H1 (cell line): Measurements from ENCODE around the gene MBD4. TPM values are rescaled to one million over a fixed set of nuclear protein-coding genes. Genes with fewer than 3 reads are reported as not detected.

ENCODE experiments used
- CTCF ChIA-PET: fragments of 300-600 bp; sonication (Branson Sonifier 250); formaldehyde crosslinking; loops from one replicate; lab custom pipeline; 2021; ENCODE audit not compliant: partially characterized antibody; lab: Charles Lee
- POLR2A ChIA-PET: fragments of 300-600 bp; sonication (Branson Sonifier 250); formaldehyde crosslinking; loops from one replicate; lab custom pipeline; 2021; ENCODE audit warnings: inconsistent platforms; ENCODE audit not compliant: partially characterized antibody; lab: Charles Lee
- DNase-seq, 2 experiments: peaks; one replicate each; pipeline versions ENCODE4 v3.0.0 to v3.0.0-alpha.2; 2010 to 2022; ENCODE audit warnings: low spot score in 2 of 2, low read depth in 1 of 2, mixed read lengths in 1 of 2
- FAIRE-seq: peaks from 2 replicates; lab custom pipeline; 2011; peaks lifted over from hg19 to GRCh38; lab: Jason Lieb, UNC
- H2AFZ ChIP-seq: 2 replicates; pipeline ENCODE4 v1.8.1; 2012; ENCODE audit warnings: low read length, inconsistent platforms
- H2AK5ac ChIP-seq: 2 replicates; pipeline ENCODE4 v1.6.1; 2013; ENCODE audit warnings: low read depth, low read length
- H2BK120ac ChIP-seq: replicated peaks from 2 replicates; pipeline ENCODE3; 2013; ENCODE audit warnings: low read depth, low read length, inconsistent platforms
- H2BK12ac ChIP-seq: 2 replicates; pipeline ENCODE4 v1.6.1; 2013; ENCODE audit warnings: low read depth, low read length
- H2BK15ac ChIP-seq: 2 replicates; pipeline ENCODE4 v1.6.1; 2013; ENCODE audit warnings: low read length
- H2BK20ac ChIP-seq: 2 replicates; pipeline ENCODE4 v1.6.1; 2013; ENCODE audit warnings: low read length
- H2BK5ac ChIP-seq: 2 replicates; pipeline ENCODE4 v1.6.1; 2013; ENCODE audit warnings: low read depth, low read length
- H3K14ac ChIP-seq: 2 replicates; pipeline ENCODE4 v1.6.1; 2013; ENCODE audit warnings: inconsistent platforms; ENCODE audit not compliant: insufficient read length
- H3K18ac ChIP-seq: 2 replicates; pipeline ENCODE4 v1.6.1; 2013; ENCODE audit warnings: low read length; ENCODE audit errors: extremely low read depth
- H3K23ac ChIP-seq: 2 replicates; pipeline ENCODE4 v1.6.1; 2013; ENCODE audit warnings: inconsistent platforms; ENCODE audit not compliant: insufficient read length
- H3K23me2 ChIP-seq: 2 replicates; pipeline ENCODE4 v1.6.1; 2013; ENCODE audit warnings: low read depth, low read length
- H3K27ac ChIP-seq: 2 replicates; pipeline ENCODE4 v1.6.1; 2011; ENCODE audit warnings: low read depth, low read length, inconsistent platforms
- H3K27me3 ChIP-seq, 4 experiments: replicated peaks in 1 of 4; 1 replicate in 1 of 4; 2 replicates in 3 of 4; pipeline versions ENCODE4 v1.6.1 to v1.8.1; 2011 to 2013; ENCODE audit warnings: low read length in 3 of 4, mild to moderate bottlenecking in 3 of 4, inconsistent platforms in 2 of 4, mixed read lengths in 2 of 4, moderate library complexity in 1 of 4; ENCODE audit not compliant: control insufficient read depth in 3 of 4, insufficient read depth in 3 of 4; ENCODE audit errors: extremely low read depth in 1 of 4
- H3K36me3 ChIP-seq, 4 experiments: 2 replicates each; pipeline versions ENCODE4 v1.6.1 to v1.8.1; 2011 to 2013; ENCODE audit warnings: mild to moderate bottlenecking in 4 of 4, low read length in 3 of 4, moderate library complexity in 2 of 4, control low read depth in 1 of 4, inconsistent platforms in 1 of 4; ENCODE audit not compliant: insufficient read depth in 4 of 4, control insufficient read depth in 2 of 4
- H3K4ac ChIP-seq: replicated peaks from 2 replicates; pipeline ENCODE3; 2013; ENCODE audit warnings: low read length, low read depth, mixed read lengths, inconsistent platforms; ENCODE audit not compliant: insufficient read length
- H3K4me1 ChIP-seq, 4 experiments: replicated peaks in 1 of 4; 1 replicate in 1 of 4; 2 replicates in 3 of 4; pipeline versions ENCODE4 v1.6.1 to v1.8.1; 2011 to 2013; ENCODE audit warnings: low read length in 3 of 4, inconsistent platforms in 2 of 4, mixed read lengths in 1 of 4; ENCODE audit not compliant: insufficient read depth in 4 of 4, control insufficient read depth in 3 of 4
- H3K4me2 ChIP-seq, 2 experiments: 2 replicates each; pipeline versions ENCODE4 v1.6.1 to v1.8.1; 2011 to 2013; ENCODE audit warnings: low read depth in 2 of 2, low read length in 2 of 2, control low read depth in 1 of 2, inconsistent platforms in 1 of 2, mild to moderate bottlenecking in 1 of 2; ENCODE audit not compliant: insufficient read depth in 1 of 2
- H3K4me3 ChIP-seq, 4 experiments: fragments of 200-600, 300-600 bp in 1 of 4; sonication (generic), shearing (Covaris generic), sonication (Bioruptor Twin) in 1 of 4; 2 replicates each; pipeline versions ENCODE4 v1.5.1 to v1.8.1; 2011 to 2016; ENCODE audit warnings: low read length in 4 of 4, low read depth in 3 of 4, control low read depth in 2 of 4, inconsistent platforms in 2 of 4, mild to moderate bottlenecking in 2 of 4, mixed read lengths in 1 of 4, moderate library complexity in 1 of 4; ENCODE audit not compliant: insufficient read depth in 2 of 4; ENCODE audit errors: extremely low read depth in 1 of 4
- H3K56ac ChIP-seq: replicated peaks from 2 replicates; pipeline ENCODE3; 2013; ENCODE audit warnings: low read depth, mild to moderate bottlenecking, mixed read lengths, low read length, inconsistent platforms; ENCODE audit not compliant: insufficient read length
- H3K79me1 ChIP-seq: 2 replicates; pipeline ENCODE4 v1.6.1; 2013; ENCODE audit warnings: low read depth, low read length, control low read depth
- H3K79me2 ChIP-seq, 2 experiments: 2 replicates each; pipeline versions ENCODE4 v1.6.1 to v1.8.1; 2012 to 2013; ENCODE audit warnings: low read length in 2 of 2, mild to moderate bottlenecking in 2 of 2, inconsistent platforms in 1 of 2; ENCODE audit not compliant: insufficient read depth in 2 of 2, control insufficient read depth in 1 of 2
- H3K9ac ChIP-seq, 4 experiments: replicated peaks in 1 of 4; 1 replicate in 1 of 4; 2 replicates in 3 of 4; pipeline versions ENCODE4 v1.6.1 to v1.8.1; 2011 to 2013; ENCODE audit warnings: low read depth in 3 of 4, low read length in 3 of 4, control low read depth in 2 of 4, mild to moderate bottlenecking in 2 of 4, moderate library complexity in 2 of 4, inconsistent platforms in 1 of 4; ENCODE audit errors: extremely low read depth in 1 of 4
- H3K9me3 ChIP-seq, 2 experiments: 2 replicates each; pipeline versions ENCODE4 v1.6.1 to v1.8.1; 2012 to 2013; ENCODE audit warnings: mild to moderate bottlenecking in 2 of 2, moderate library complexity in 2 of 2, control low read depth in 1 of 2, inconsistent platforms in 1 of 2, low read depth in 1 of 2, low read length in 1 of 2, mixed read lengths in 1 of 2; ENCODE audit not compliant: insufficient read depth in 2 of 2
- H4K20me1 ChIP-seq, 2 experiments: replicated peaks in 1 of 2; 2 replicates each; pipeline versions ENCODE3 to v1.8.1; 2011 to 2013; ENCODE audit warnings: inconsistent platforms in 2 of 2, low read length in 2 of 2, mild to moderate bottlenecking in 1 of 2; ENCODE audit not compliant: insufficient read depth in 2 of 2, control insufficient read depth in 1 of 2
- H4K5ac ChIP-seq: 2 replicates; pipeline ENCODE4 v1.6.1; 2013; ENCODE audit warnings: low read length, low read depth, mixed read lengths, inconsistent platforms; ENCODE audit not compliant: insufficient read length
- H4K8ac ChIP-seq: 2 replicates; pipeline ENCODE4 v1.8.0; 2013; ENCODE audit warnings: mild to moderate bottlenecking, moderate library complexity, low read length, inconsistent platforms; ENCODE audit not compliant: insufficient read depth; ENCODE audit errors: extremely low read depth
- H4K91ac ChIP-seq: replicated peaks from 2 replicates; pipeline ENCODE3; 2013; ENCODE audit warnings: low read length, mixed read lengths, inconsistent platforms; ENCODE audit not compliant: insufficient read length
- CBX8 ChIP-seq: fragments of 300-800, 300-1000 bp; sonication (generic); IDR thresholded peaks from 2 replicates; pipeline ENCODE4 v1.7.1; 2016; ENCODE audit warnings: low read depth, low read length, borderline replicate concordance
- WGBS, 2 experiments: shearing (Covaris generic) in 1 of 2; methylation state at CpG; one replicate each; pipeline versions ENCODE4 v1.1.6 to v1.1.7; 2013 to 2015; ENCODE audit warnings: low lambda C conversion rate in 2 of 2, mixed read lengths in 2 of 2, inconsistent platforms in 1 of 2, low coverage in 1 of 2, missing lambda C conversion rate in 1 of 2; ENCODE audit not compliant: insufficient replicate concordance in 2 of 2, insufficient coverage in 1 of 2, insufficient read length in 1 of 2; ENCODE audit errors: extremely low coverage in 1 of 2, missing lambda C conversion rate in 1 of 2; 5-methylcytosine and 5-hydroxymethylcytosine counted together
- polyA plus RNA-seq, 7 experiments: library from polyadenylated mRNA; depleted of rRNA in 3 of 7; stranded (reverse) in 5 of 7; unstranded in 2 of 7; fragments of >200 nt in 5 of 7; fragments of 200-250 nt in 2 of 7; gene quantifications; 1 replicate in 5 of 7; 2 replicates in 1 of 7; 4 replicates in 1 of 7; pipeline versions ENCODE4 v1.2.1 to v1.2.3, GENCODE V29; 2011 to 2013; ENCODE audit warnings: missing spikeins in 2 of 7, mixed read lengths in 2 of 7
- total RNA-seq: library from RNA; stranded (reverse); fragmentation: NEBNext Ultra II Directional; extraction: Animal tissue kit (Norgen Biotek cat#: 25700); gene quantifications from 2 replicates; pipeline ENCODE4 v1.2.1, GENCODE V29; 2021

MBD4 gene
- total and polyA plus RNA-seq, 2 of the 8 experiments (the other 6 are each of a cell fraction or from before 2014, with no cell fraction given): 11.2 to 35.8 TPM

- H3K56ac ChIP-seq: no peak overlapping the region
- H3K23me2 ChIP-seq: no peaks in the 10 kb centered on the region
- no peak overlapping the region for H4K91ac ChIP-seq
- POLR2A ChIA-PET: interaction anchor here (1.6 kb wide), 1 partner anchor 19 kb away, joined by 4 read pairs; no protein-coding TSS in a partner anchor
- no peak overlapping the region for H3K14ac ChIP-seq
- FAIRE-seq (no peak), DNase-seq (no peak)
- no peak overlapping the region for H3K4ac ChIP-seq
- CTCF ChIA-PET: interaction anchor here (0.9 to 2.2 kb wide), 5 partner anchors 8 to 31 kb away, joined by 3 to 12 read pairs (median 6); no protein-coding TSS in a partner anchor
- no peak for TF ChIP-seq CBX8
- H3K4me2 ChIP-seq: no peak overlapping the region
- H2AK5ac ChIP-seq: no peak overlapping the region
- H3K9me3 ChIP-seq: no peaks in the 10 kb centered on the region
- H3K4me3 ChIP-seq: no peak overlapping the region
- no peak overlapping the region for H2BK5ac ChIP-seq
- H2BK12ac ChIP-seq: no peak overlapping the region
- 85% methylated on average over 4 of the region's 4 CpGs; no CpG with 5 or more reads in 1 of the 2 experiments for WGBS, 2 experiments
- no peak overlapping the region for H3K23ac ChIP-seq
- no peak overlapping the region for H2BK15ac ChIP-seq
- H3K27me3 ChIP-seq: peaks cover 0 to 5% (median 0%) of the 10 kb centered on the region in 4 experiments; a peak in 2 of 7 replicates
- no peak overlapping the region for H3K18ac ChIP-seq
- peaks cover 0 to 3% of the 10 kb centered on the region in 2 experiments for H4K20me1 ChIP-seq
- no peak overlapping the region for H2BK20ac ChIP-seq
- no peaks in the 10 kb centered on the region; a peak in 1 of 7 replicates for H3K4me1 ChIP-seq
- no peak overlapping the region for H2AFZ ChIP-seq
- H3K36me3 ChIP-seq: no peaks in the 10 kb centered on the region; a peak in 1 of 8 replicates
- no peak overlapping the region for H4K8ac ChIP-seq
- H2BK120ac ChIP-seq: no peak overlapping the region
- H3K79me1 ChIP-seq: no peaks in the 10 kb centered on the region
- no peak overlapping the region for H3K9ac ChIP-seq
- no peak overlapping the region for H4K5ac ChIP-seq
- H3K27ac ChIP-seq: no peak overlapping the region
- H3K79me2 ChIP-seq: no peaks in the 10 kb centered on the region
Measured at GRCh38 chr3:129413687-129414506, 25.9 kb downstream of the MBD4 start.
